AG09309 (cell line): Measurements from ENCODE around the gene PIGZ.

ENCODE experiments used
- DNase-seq: peaks from one replicate; pipeline ENCODE4 v3.0.0-alpha.2; 2010; ENCODE audit warnings: low read depth
- H3K4me3 ChIP-seq: 2 replicates; pipeline ENCODE4 v1.5.1; 2011; ENCODE audit warnings: mild to moderate bottlenecking, low read depth, low read length, moderate library complexity; ENCODE audit not compliant: control insufficient read depth
- CTCF ChIP-seq: IDR thresholded peaks from 2 replicates; pipeline ENCODE4 v1.5.1; 2011; ENCODE audit warnings: mild to moderate bottlenecking, low read depth, low read length, inconsistent platforms; ENCODE audit not compliant: insufficient read depth, control insufficient read depth; ENCODE audit errors: missing control alignments

The PIGZ gene

DNA sequence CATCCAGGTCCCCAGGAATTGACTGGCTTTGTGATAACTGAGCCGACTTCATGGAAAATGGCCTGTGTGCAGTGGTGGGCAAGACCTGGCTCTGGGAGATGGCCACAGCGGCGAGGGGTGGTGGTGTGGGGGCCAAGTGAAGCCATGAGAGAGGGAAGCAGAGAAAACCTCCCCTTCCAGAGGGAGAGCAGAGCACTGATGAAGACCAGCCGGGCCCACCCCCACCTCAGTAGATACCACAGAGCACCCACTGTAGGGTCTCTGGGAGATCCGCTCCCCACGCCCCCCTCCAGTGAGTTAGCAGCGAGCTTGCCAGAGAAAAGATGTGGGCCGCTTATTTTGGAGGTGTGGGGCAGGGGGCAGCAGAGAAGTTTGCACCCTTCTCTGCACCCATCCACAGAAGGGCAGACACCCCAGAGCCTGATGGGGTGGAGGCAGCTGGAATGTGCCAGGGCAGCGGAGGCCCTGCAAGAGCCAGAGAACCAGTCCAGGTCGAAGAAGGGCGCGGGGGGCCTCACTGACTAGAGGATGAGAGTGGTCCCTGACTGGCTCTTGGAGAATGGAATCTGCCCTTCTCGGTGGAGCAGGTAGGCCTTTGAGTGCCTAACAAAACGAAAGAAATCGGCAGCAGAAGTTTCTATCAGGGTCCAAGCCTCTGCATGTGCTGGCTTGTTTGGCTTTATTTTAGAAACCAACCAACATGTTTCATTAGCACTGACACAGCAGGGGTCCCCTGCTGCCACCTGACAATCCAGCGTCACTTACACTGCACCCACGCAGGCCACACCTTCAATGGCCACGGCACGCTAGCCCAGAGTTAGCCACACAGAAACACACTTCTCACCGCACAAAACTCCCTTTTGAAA is 32.7 kb upstream of the PIGZ start:
- TF ChIP-seq CTCF = no peak
- no peak for DNase-seq
- H3K4me3 ChIP-seq = no peak overlapping the region

GRCh38 chr3:197000211-197000610 is 31.6 kb upstream of the PIGZ start:
- no peak for DNase-seq
- H3K4me3 ChIP-seq = no peak overlapping the region
- no peak for TF ChIP-seq CTCF

DNA sequence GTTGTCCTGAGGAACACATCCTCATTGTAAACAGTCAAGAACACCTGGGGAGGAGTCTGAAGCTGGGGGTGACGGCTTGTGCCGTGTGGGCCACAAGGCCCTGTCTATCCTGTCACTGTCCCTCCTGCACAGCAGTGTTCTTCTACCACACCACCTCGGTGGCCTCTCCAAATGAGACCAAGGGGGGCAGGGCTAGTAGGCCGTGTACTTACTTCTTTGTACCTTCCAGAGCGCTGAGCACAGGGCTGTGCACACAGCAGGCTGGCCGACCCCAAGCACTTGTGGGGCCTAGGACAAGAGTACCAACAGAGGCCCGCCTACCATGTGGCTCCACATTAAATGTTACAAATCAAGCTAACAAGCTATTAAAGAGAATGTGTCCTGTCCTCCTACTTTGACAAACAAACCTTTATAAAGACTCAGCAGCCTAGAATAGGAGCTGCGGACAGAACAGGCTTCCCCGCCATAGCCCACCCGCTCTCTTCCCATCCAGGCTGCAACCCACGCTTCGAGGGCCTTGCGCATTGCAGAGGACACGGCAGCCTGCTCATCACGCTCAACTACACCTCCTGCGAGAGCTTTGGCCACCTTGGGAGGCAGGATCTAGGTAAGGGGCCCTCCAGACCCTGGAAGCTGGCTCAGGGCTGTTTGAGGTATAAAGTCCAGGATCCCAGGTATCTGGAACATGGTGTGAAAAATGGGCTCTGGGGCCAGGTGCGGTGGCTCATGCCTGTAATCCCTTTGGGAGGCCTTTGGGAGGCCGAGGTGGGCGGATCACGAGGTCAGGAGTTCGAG is 30.5 kb upstream of the PIGZ start:
- H3K4me3 ChIP-seq = no peak overlapping the region
- TF ChIP-seq CTCF = no peak
- no peak for DNase-seq

DNA sequence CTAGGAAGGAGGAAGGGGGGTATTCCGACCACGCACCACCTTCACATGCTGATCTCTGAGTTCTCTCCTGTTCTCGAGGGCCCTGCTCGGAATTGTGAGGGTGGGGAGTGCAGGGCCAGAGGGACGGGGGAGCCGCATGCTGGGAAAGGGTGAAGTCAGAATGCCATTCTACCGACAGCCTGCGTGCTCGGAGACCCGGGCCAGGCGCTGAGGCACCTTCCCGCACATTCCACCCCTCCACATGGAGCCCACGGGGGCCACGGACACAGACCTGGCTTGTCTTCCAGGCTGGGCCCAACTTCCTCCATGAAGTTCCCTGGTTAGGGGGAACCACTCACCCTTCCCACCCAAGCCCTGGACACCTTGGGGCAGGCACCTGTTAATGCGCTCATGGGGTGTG is 28.7 kb upstream of the PIGZ start:
- no peak for TF ChIP-seq CTCF
- no peak for DNase-seq
- no peak overlapping the region for H3K4me3 ChIP-seq

- no peak for TF ChIP-seq CTCF
- H3K4me3 ChIP-seq = no peak overlapping the region
- DNase-seq = no peak
These were observed 28.0 kb upstream of the PIGZ start for GRCh38 chr3:196996454-196997265.

GRCh38 chr3:196995646-196996355 is 27.2 kb upstream of the PIGZ start:
- no peak for TF ChIP-seq CTCF
- H3K4me3 ChIP-seq = no peak overlapping the region
- DNase-seq = no peak
